ENCODE measurements around the gene ITGA8. TPM values are rescaled to one million over a fixed set of nuclear protein-coding genes. Genes with fewer than 3 reads are reported as not detected.

The ITGA8 gene
- total and polyA plus RNA-seq, 2 of the 4 experiments (the other 2 are of a cell fraction), result under 0.01 to 0.02 TPM

GRCh38 chr10:15704581-15704968, 15.1 kb downstream of the ITGA8 start:
- dilution Hi-C loops (cut with HindIII; ENCODE audit: low sequenced_read_pairs, unreplicated experiment) (no loop called here), intact Hi-C loops (cut with micrococcal nuclease) (no loop called here), in situ Hi-C loops (cut with MboI; ENCODE audit: low sequenced_read_pairs) (no loop called here)
- H3K36me3 ChIP-seq (ENCODE audit: control insufficient read depth, insufficient read depth, low read length), result no peaks in the 10 kb centered on the region
- H3K4ac ChIP-seq (ENCODE audit: low read depth, low read length), result no peak overlapping the region
- no peak overlapping the region for H3K14ac ChIP-seq (replicated peaks; ENCODE audit: low read depth, low read length)
- H3K23ac ChIP-seq (ENCODE audit: low read depth, low read length), result no peak overlapping the region
- H3K27ac ChIP-seq (ENCODE audit: insufficient read depth, low read length), result no peak overlapping the region
- H3K4me1 ChIP-seq (ENCODE audit: control insufficient read depth, insufficient read depth, low read length), result no peaks in the 10 kb centered on the region
- H3K27me3 ChIP-seq (ENCODE audit: control insufficient read depth, insufficient read depth, low read length), result peaks cover 5% of the 10 kb centered on the region
- H3K9me3 ChIP-seq (ENCODE audit: control insufficient read depth, insufficient read depth, low read length), result no peaks in the 10 kb centered on the region
- H3K56ac ChIP-seq (ENCODE audit: extremely low read depth, insufficient read depth, low read length), result no peak overlapping the region
- H2AK5ac ChIP-seq (ENCODE audit: low read depth, low read length), result no peak overlapping the region
- no peak for ATAC-seq (ENCODE audit: low read depth)
- no peak overlapping the region for H2BK20ac ChIP-seq (ENCODE audit: low read depth, low read length)
- no peak overlapping the region for H3K4me2 ChIP-seq (ENCODE audit: low read depth, low read length)
- no TSS peak for BruUV-seq (replicated peaks)
- no peaks in the 10 kb centered on the region for H4K20me1 ChIP-seq (ENCODE audit: insufficient read depth, low read length)
- no peak overlapping the region for H4K91ac ChIP-seq (ENCODE audit: insufficient read depth, low read depth, low read length)
- no peak overlapping the region for H4K5ac ChIP-seq (ENCODE audit: low read depth, low read length)
- H3K79me1 ChIP-seq (ENCODE audit: low read depth in 1 of 2, low read length in 2 of 2), result no peaks in the 10 kb centered on the region
- no peak overlapping the region for H3K9ac ChIP-seq (ENCODE audit: low read depth, low read length)
- H4K8ac ChIP-seq (ENCODE audit: low read depth in 2 of 2, low read length in 2 of 2), result no peak overlapping the region
- no peak overlapping the region for H2AFZ ChIP-seq (replicated peaks; ENCODE audit: low read length, poor library complexity)
- no peak for TF ChIP-seq NFE2L2 (IDR thresholded peaks at IDR 0.05; ENCODE audit: low read depth, low read length)
- TF ChIP-seq MXI1 (IDR thresholded peaks at IDR 0.05; ENCODE audit: borderline replicate concordance, low read depth, low read length), result no peak
- no peak for TF ChIP-seq MAZ (IDR thresholded peaks at IDR 0.05; ENCODE audit: borderline replicate concordance, low read depth, low read length)
- TF ChIP-seq, protein P1, sequence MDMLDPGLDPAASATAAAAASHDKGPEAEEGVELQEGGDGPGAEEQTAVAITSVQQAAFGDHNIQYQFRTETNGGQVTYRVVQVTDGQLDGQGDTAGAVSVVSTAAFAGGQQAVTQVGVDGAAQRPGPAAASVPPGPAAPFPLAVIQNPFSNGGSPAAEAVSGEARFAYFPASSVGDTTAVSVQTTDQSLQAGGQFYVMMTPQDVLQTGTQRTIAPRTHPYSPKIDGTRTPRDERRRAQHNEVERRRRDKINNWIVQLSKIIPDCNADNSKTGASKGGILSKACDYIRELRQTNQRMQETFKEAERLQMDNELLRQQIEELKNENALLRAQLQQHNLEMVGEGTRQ (IDR thresholded peaks at IDR 0.05; ENCODE audit: low read depth, low read length), result no peak
- TF ChIP-seq POLR2A (IDR thresholded peaks at IDR 0.05; ENCODE audit: low read depth, low read length), result no peak
- no peak for TF ChIP-seq RCOR1 (IDR thresholded peaks at IDR 0.05; ENCODE audit: insufficient replicate concordance, low read length)
- TF ChIP-seq BHLHE40 (IDR thresholded peaks at IDR 0.05; ENCODE audit: low read depth, low read length), result no peak
- no peak for TF ChIP-seq CHD1 (IDR thresholded peaks at IDR 0.05; ENCODE audit: low read depth, low read length)
- TF ChIP-seq RFX5 (IDR thresholded peaks at IDR 0.05; ENCODE audit: low read depth, low read length), result no peak
- TF ChIP-seq FOS (IDR thresholded peaks at IDR 0.05; ENCODE audit: low read depth, low read length), result no peak
- TF ChIP-seq ELK1 (IDR thresholded peaks at IDR 0.05; ENCODE audit: borderline replicate concordance, low read depth, low read length), result no peak
- TF ChIP-seq CEBPB (IDR thresholded peaks at IDR 0.05; ENCODE audit: low read depth, low read length), result no peak
- no peak for TF ChIP-seq MAFK (IDR thresholded peaks at IDR 0.05; ENCODE audit: low read depth, low read length)
- TF ChIP-seq RAD21 (IDR thresholded peaks at IDR 0.05; ENCODE audit: low read length), result no peak
- H3K18ac ChIP-seq (ENCODE audit: low read depth, low read length), result no peak overlapping the region
- CTCF ChIA-PET, result no interaction called here
- WGBS, 2 experiments (ENCODE audit: extremely low coverage in 2 of 2, insufficient read length in 1 of 2), result no CpG with 5 or more reads among the region's 2 CpGs
- POLR2A ChIA-PET (ENCODE audit: unreplicated experiment), result no interaction called here
- H2BK5ac ChIP-seq (ENCODE audit: low read depth, low read length, poor library complexity, severe bottlenecking), result no peak overlapping the region
- no peak overlapping the region for H3K4me3 ChIP-seq (ENCODE audit: insufficient read depth, low read depth, low read length)
- H2BK15ac ChIP-seq (ENCODE audit: low read depth, low read length), result no peak overlapping the region
- no peak overlapping the region for H2AK9ac ChIP-seq (replicated peaks; ENCODE audit: low read depth, low read length, poor library complexity)
- H2BK120ac ChIP-seq (ENCODE audit: low read depth, low read length), result no peak overlapping the region
- DNase-seq, result no peak
- no peaks in the 10 kb centered on the region for H3K9me1 ChIP-seq (ENCODE audit: insufficient read depth, low read length)
